ENCODE results near the gene PCGF2.
A peak's percentile ranks its signal among the peaks of the same experiment; 100 is the strongest.
"Not testable (repeated sequence)": the region's sequence is repeated elsewhere in the genome, so short reads cannot be mapped to it uniquely, and the experiment has no call there.

PCGF2 gene

DNA sequence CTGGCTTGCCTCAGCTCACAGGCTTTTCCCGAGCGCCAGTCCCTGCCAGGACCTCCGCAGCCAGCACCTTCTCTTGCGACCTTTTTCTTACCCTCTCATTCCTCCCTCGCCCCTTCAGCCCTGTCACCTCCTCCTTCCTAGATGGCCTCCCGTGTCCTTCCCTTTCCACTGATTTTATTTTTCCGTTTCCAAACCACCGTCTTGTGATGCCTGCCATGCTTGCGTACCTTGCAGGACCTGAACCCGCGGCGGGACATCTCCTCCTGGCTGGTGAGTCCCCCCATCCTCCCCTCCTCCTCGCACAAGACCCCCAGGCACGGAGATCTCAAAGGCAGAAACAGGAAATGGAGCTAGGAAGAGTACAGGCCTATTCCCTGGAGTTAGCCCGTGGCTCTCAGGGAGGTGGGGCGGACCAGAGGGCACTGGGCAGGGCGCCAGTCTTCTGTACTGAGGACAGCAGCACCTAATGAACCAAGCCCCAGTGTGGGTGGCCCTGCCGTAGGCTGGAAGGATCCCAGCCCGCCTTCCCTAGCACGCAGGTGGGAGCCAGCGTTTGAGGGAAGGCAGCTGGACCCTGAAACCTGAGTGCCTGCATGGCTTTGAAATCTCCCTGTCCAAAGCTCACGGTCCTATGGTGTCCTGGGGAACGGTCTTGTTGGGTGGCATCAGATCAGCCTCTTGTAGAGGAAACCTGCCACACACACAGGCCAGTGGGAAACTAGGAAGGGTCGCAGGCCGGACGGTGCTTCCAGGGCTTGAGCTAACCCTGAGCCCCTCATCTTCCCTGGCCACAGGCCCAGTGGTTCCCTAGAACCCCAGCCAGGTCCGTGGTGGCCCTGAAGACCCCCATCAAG lies 17.4 kb downstream of the PCGF2 start:
- DNase-seq (ENCODE audit: low read depth), result no peak
- H3K4me3 ChIP-seq (ENCODE audit: low read depth, low read length), result peak overlapping the region; percentile 70
- TF ChIP-seq, protein P1, sequence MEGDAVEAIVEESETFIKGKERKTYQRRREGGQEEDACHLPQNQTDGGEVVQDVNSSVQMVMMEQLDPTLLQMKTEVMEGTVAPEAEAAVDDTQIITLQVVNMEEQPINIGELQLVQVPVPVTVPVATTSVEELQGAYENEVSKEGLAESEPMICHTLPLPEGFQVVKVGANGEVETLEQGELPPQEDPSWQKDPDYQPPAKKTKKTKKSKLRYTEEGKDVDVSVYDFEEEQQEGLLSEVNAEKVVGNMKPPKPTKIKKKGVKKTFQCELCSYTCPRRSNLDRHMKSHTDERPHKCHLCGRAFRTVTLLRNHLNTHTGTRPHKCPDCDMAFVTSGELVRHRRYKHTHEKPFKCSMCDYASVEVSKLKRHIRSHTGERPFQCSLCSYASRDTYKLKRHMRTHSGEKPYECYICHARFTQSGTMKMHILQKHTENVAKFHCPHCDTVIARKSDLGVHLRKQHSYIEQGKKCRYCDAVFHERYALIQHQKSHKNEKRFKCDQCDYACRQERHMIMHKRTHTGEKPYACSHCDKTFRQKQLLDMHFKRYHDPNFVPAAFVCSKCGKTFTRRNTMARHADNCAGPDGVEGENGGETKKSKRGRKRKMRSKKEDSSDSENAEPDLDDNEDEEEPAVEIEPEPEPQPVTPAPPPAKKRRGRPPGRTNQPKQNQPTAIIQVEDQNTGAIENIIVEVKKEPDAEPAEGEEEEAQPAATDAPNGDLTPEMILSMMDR (IDR thresholded peaks at IDR 0.05; ENCODE audit: low read depth, low read length, missing control alignments), result no peak

DNA sequence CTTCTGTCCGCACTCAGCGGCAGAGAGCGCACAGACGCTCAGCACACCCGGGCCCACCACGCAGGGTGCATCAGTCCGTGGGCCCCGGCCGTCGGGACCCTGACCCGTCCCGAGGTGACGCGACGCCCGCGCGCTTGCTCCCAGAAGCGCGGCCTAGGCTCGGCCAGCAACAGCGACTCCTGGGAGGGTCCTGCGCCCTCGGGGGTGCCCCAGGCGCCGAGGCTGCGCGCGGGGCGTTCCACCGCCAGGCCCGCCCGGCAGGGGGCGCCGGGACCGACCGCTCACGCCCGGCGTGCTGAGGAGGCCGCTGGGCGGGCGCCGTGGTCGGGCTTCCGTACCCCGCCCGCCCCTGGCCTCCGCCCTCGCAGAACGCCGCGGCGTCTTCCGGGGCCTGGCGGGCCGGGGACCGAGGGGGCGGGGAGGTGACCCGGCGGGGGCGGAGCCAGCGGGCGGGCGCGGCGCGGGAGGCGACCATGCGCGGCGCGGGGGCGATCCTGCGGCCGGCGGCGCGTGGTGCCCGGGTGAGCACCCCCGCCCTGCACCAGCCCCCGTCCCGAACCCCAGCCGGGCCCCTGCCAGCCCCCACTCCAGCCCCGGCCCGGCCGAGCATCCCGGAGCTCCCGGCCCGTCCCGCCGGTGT lies 18.1 kb downstream of the PCGF2 start, which contains the start of gene CISD3:
CISD3 (plus strand) TSS at position 456 of the 640 bp plus-strand sequence; CDS start at position 474, 18 bp downstream.
- no peak for DNase-seq (ENCODE audit: low read depth)
- H3K4me3 ChIP-seq (ENCODE audit: low read depth, low read length), result peak within 1 kb of the TSS; percentile 70
- TF ChIP-seq, protein P1 (IDR thresholded peaks at IDR 0.05; ENCODE audit: low read depth, low read length, missing control alignments), result peak; percentile 70

DNA sequence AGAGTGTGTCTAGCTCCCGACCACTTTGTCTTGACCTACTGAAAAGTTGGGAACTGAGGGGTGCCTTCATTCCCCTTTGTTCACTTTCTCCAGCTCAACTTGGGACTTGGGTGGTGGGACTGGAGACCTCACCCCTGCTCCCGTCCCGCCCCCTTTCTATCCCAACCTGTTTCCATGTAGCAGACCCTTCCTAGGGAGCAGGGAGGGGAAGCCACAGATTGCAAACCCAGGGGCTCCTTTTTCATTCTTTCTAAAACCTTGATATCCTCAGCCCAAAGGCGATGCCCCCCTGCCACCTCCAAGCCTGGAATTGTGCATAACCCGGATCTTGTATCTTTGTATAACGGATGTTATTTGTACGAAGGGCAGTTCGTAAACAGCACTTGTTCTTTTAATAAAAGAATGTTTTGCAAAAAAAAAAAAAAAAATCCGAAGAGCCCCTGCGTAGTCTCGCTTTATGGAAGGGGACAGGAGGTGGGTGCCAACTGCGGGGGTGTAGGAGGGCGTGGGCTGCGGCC lies 18.7 kb downstream of the PCGF2 start:
- H3K4me3 ChIP-seq (ENCODE audit: low read depth, low read length), result peak overlapping the region; percentile 59
- no peak for DNase-seq (ENCODE audit: low read depth)
- TF ChIP-seq, protein P1 (IDR thresholded peaks at IDR 0.05; ENCODE audit: low read depth, low read length, missing control alignments), result no peak

DNA sequence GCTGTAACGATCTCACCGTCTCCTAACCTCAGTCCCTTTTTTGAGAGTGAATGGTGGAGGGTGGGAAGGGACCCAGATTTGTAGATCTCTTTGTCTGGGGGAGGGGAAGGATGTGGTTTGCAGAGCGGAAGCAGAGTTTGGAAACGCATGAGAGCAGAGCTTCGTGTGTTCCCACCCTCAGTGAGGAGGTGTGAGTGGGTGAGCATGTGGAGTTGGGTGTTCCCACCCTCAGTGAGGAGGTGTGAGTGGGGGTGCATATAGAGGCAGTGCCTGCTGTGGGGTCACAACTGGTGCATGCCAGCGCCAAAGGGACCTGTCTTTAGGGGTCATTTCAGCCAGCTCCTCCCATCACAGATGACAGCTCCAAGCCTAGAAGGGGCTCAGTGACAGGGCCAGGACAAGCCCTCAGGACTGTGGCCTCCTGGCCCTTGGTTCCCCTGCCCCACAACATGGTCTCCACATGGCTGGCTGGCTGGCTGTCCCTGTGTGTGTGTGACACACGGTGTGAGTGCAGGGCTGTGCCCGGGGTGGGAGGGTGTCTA lies 19.8 kb downstream of the PCGF2 start:
- H3K4me3 ChIP-seq (ENCODE audit: low read depth, low read length), result no peak overlapping the region
- no peak for DNase-seq (ENCODE audit: low read depth)
- TF ChIP-seq, protein P1 (IDR thresholded peaks at IDR 0.05; ENCODE audit: low read depth, low read length, missing control alignments), result no peak

DNA sequence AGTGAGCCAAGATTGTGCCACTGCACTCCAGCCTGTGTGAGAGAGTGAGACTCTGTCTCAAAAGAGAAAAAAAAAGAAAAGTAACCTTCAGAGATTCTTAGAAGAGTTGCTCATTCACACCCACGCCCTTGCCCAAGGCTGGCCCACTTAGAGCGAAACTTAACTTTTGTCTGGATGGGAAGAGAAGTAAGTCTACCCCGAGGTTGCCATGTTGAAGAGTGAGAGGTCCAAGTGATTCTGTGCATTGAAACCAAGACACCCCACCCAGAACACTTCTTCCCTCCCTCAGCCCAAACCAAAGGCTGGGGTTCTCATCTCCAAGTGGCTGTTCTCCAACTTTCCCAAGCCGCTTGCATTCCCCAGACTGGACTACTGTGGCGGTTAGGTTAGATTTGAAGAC lies 20.4 kb downstream of the PCGF2 start:
- TF ChIP-seq, protein P1 (IDR thresholded peaks at IDR 0.05; ENCODE audit: low read depth, low read length, missing control alignments), result no peak
- no peak for DNase-seq (ENCODE audit: low read depth)
- H3K4me3 ChIP-seq (ENCODE audit: low read depth, low read length), result no peak overlapping the region

DNA sequence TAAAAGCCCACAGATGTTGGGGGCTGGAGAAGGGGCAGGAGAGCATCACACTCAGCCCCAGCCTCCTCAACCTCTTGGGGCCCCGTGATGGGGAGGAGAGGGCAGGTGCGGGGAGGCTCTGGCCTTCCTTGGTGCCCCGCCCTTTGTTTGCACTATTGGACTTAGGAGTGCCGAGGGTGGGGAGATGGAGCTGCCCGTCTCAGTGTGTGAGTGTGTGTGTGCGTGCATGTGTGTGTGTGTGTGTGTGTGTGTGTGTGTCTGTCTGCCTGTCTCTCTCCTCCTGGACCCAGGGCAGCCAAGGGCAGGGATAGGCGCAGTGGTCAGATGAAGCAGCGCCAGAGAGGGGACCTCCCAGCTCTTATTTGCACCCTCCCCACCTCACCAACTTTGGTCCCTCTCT lies 22.0 kb downstream of the PCGF2 start:
- not testable (repeated sequence) for DNase-seq (ENCODE audit: low read depth); H3K4me3 ChIP-seq (ENCODE audit: low read depth, low read length)

DNA sequence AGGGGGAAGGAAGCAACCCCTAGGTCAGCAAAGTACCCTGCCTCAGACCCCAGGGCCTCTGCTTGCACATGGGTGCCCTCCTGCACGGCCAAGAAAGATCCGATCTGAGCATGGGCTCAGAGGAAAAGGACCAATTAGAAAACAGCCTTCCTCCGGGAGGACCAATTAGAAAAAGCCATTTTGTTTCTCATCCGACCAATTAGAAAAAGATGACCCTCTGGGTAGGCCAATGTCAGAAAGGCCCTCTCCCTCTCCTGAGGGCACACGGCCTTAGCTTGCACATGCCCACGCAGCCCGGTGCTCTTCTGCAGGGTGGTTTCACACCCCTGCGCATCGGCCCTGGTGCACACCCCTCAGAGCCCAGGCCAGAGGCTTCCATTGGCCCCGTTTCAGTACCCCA lies 23.1 kb downstream of the PCGF2 start:
- no peak for DNase-seq (ENCODE audit: low read depth)
- TF ChIP-seq, protein P1 (IDR thresholded peaks at IDR 0.05; ENCODE audit: low read depth, low read length, missing control alignments), result no peak

More for the DNA sequence above, 23.1 kb downstream of the PCGF2 start:
- no peak overlapping the region for H3K4me3 ChIP-seq (ENCODE audit: low read depth, low read length)
